KBM-7 (cell line): ENCODE measurements around the gene ALDH5A1.
"Not testable (repeated sequence)": the region's sequence is repeated elsewhere in the genome, so short reads cannot be mapped to it uniquely, and the experiment has no call there.

Experiments used
- DNase-seq: peaks from one replicate; pipeline ENCODE4 v3.0.0-alpha.2; 2015
- in situ Hi-C: fragments of 300-500 bp; cut with MboI; formaldehyde crosslinking; loops from 2 replicates; pipeline ENCODE4 v1.14.3; 2020; ENCODE audit warnings: low sequenced_read_pairs, low pct_unique_long_range_greater_than_20kb, mixed read lengths

ALDH5A1 gene

GRCh38 chr6:24481449-24481848 is 13.3 kb upstream of the ALDH5A1 start:
- in situ Hi-C loops: no loop called here

GRCh38 chr6:24484657-24485323 is 10.0 kb upstream of the ALDH5A1 start:
- in situ Hi-C loops: no loop called here
- DNase-seq: no peak

More at GRCh38 chr6:24481449-24481848, 13.3 kb upstream of the ALDH5A1 start:
- no peak for DNase-seq

GRCh38 chr6:24486065-24486464 is 8.7 kb upstream of the ALDH5A1 start:
- in situ Hi-C loops: no loop called here
- DNase-seq: no peak

GRCh38 chr6:24489470-24489869 is 5.3 kb upstream of the ALDH5A1 start, which contains the start of gene GPLD1:
Gene GPLD1 (minus strand): TSS chr6:24489578. CDS start chr6:24489511, 67 bp downstream.
- DNase-seq: no peak
- in situ Hi-C loops: no loop called here

GRCh38 chr6:24489881-24490280 is 4.9 kb upstream of the ALDH5A1 start:
- in situ Hi-C loops: no loop called here
- no peak for DNase-seq

GRCh38 chr6:24490948-24491347 is 3.8 kb upstream of the ALDH5A1 start:
- in situ Hi-C loops: no loop called here
- no peak for DNase-seq

- DNase-seq: no peak
- in situ Hi-C loops: no loop called here
Measured at GRCh38 chr6:24492475-24492874, 2.3 kb upstream of the ALDH5A1 start.

- in situ Hi-C loops: no loop called here
- no peak for DNase-seq
Measured at GRCh38 chr6:24493945-24494820, 586 bp upstream of the ALDH5A1 start.

GRCh38 chr6:24497254-24497970 is 2.6 kb downstream of the ALDH5A1 start:
- DNase-seq: no peak
- in situ Hi-C loops: no loop called here

- in situ Hi-C loops: no loop called here
- DNase-seq: no peak
Measured at GRCh38 chr6:24500683-24501082, 5.9 kb downstream of the ALDH5A1 start.

GRCh38 chr6:24501374-24501773 is 6.6 kb downstream of the ALDH5A1 start:
- in situ Hi-C loops: no loop called here
- DNase-seq: no peak

- in situ Hi-C loops: no loop called here
- no peak for DNase-seq
Measured at GRCh38 chr6:24501914-24502313, 7.1 kb downstream of the ALDH5A1 start.

- no peak for DNase-seq
- in situ Hi-C loops: no loop called here
Measured at GRCh38 chr6:24504287-24504648, 9.5 kb downstream of the ALDH5A1 start.

GRCh38 chr6:24504649-24505586 is 10.1 kb downstream of the ALDH5A1 start:
- in situ Hi-C loops: no loop called here

GRCh38 chr6:24506814-24507520 is 12.2 kb downstream of the ALDH5A1 start:
- no peak for DNase-seq
- in situ Hi-C loops: no loop called here

More at GRCh38 chr6:24504649-24505586, 10.1 kb downstream of the ALDH5A1 start:
- no peak for DNase-seq

- DNase-seq, in situ Hi-C loops: not testable (repeated sequence)
Measured at GRCh38 chr6:24511976-24512375, 17.2 kb downstream of the ALDH5A1 start.

GRCh38 chr6:24513602-24514001 is 18.8 kb downstream of the ALDH5A1 start:
- in situ Hi-C loops: no loop called here
- no peak for DNase-seq
